Upper lobe of left lung (tissue), 6 donors: ENCODE results near the gene CAPZB. TPM values are rescaled to one million over a fixed set of nuclear protein-coding genes. Genes with fewer than 3 reads are reported as not detected.

Experiments
- ATAC-seq, 2 donors: fragments of 200-7000 bp; cut with Tn5 transposase; one replicate each; pipeline ENCODE4 v1.9.1; 2022; ENCODE audit warnings: mild to moderate bottlenecking in 2 of 2, moderate library complexity in 2 of 2; ENCODE audit not compliant: low FRiP score in 2 of 2
- DNase-seq, 2 donors: peaks; one replicate each; pipeline ENCODE4 v3.0.0-alpha.2; 2019 to 2020
- H3K27ac ChIP-seq, 4 donors: fragments of 200-600 bp; sonication (generic); one replicate each; pipeline ENCODE4 v1.5.1; 2016 to 2019
- H3K27me3 ChIP-seq, 4 donors: fragments of 200-600 bp; sonication (generic); one replicate each; pipeline ENCODE4 v1.5.1; 2017 to 2019
- H3K36me3 ChIP-seq, 4 donors: fragments of 200-600 bp; sonication (generic); one replicate each; pipeline ENCODE4 v1.5.1; 2016 to 2019
- H3K4me1 ChIP-seq, 4 donors: fragments of 200-600 bp; sonication (generic); one replicate each; pipeline ENCODE4 v1.5.1; 2018 to 2019
- H3K4me3 ChIP-seq, 4 donors: fragments of 200-600 bp; sonication (generic); one replicate each; pipeline ENCODE4 v1.5.1; 2017 to 2019; ENCODE audit warnings: mild to moderate bottlenecking in 2 of 4, moderate library complexity in 1 of 4
- H3K9me3 ChIP-seq, 4 donors: fragments of 200-600 bp; sonication (generic); one replicate each; pipeline ENCODE4 v1.5.1; 2018 to 2019
- CTCF ChIP-seq, 6 experiments: fragments of 450-650 bp in 4 of 6; fragments of 200-600 bp in 2 of 6; sonication (generic) in 2 of 6; IDR thresholded peaks; one replicate each; pipeline ENCODE4 v1.5.1; 2016 to 2019; ENCODE audit warnings: antibody characterized with exemption in 6 of 6
- EP300 ChIP-seq, 4 donors: sonication (generic); formaldehyde crosslinking; IDR thresholded peaks; one replicate each; pipeline ENCODE4 v1.5.1; 2017; ENCODE audit warnings: antibody characterized with exemption in 4 of 4, control low read depth in 2 of 4
- POLR2A ChIP-seq, 4 donors: fragments of 450-650 bp; IDR thresholded peaks; one replicate each; pipeline ENCODE4 v1.5.1; 2016 to 2017; ENCODE audit warnings: antibody characterized with exemption in 4 of 4, mild to moderate bottlenecking in 2 of 4
- POLR2AphosphoS5 ChIP-seq, 2 donors: sonication (generic); formaldehyde crosslinking; IDR thresholded peaks; one replicate each; pipeline ENCODE4 v1.5.1; 2017; ENCODE audit warnings: antibody characterized with exemption in 2 of 2
- WGBS, 2 donors: methylation state at CpG; one replicate each; pipeline ENCODE4 v1.1.5; 2017 to 2018; 5-methylcytosine and 5-hydroxymethylcytosine counted together
- total RNA-seq, 6 donors: library from RNA; depleted of rRNA in 4 of 6; stranded (reverse); fragments of >200 nt in 4 of 6; gene quantifications; one replicate each; pipeline versions ENCODE4 v1.1.0 to v1.2.1, GENCODE V29; 2016 to 2021
- donor health status: DM: no; HTN: no; CAD: no; lungs with moderate emphysema.
- donor health status: DM: no; HTN: yes; CAD: no; lungs with severe emphysema.

The CAPZB gene
- total RNA-seq, 6 donors from 2014 or later = 96.4 to 303 (median 144) TPM

GRCh38 chr1:19332832-19333231, 152.5 kb downstream of the CAPZB start:
- H3K36me3 ChIP-seq = peaks cover 0 to 37% (median 27%) of the 10 kb centered on the region in 4 donors
- ATAC-seq = no peak

GRCh38 chr1:19331262-19331878, 154.0 kb downstream of the CAPZB start:
- 92 to 93% methylated on average over 7 to 13 of the region's 13 CpGs for whole genome bisulfite sequencing, 2 donors
- ATAC-seq = no peak
- H3K4me3 ChIP-seq = no peak overlapping the region
- H3K27ac ChIP-seq = no peak overlapping the region
- peaks cover 0 to 46% (median 35%) of the 10 kb centered on the region in 4 donors for H3K36me3 ChIP-seq
- H3K4me1 ChIP-seq = no peaks in the 10 kb centered on the region
- H3K27me3 ChIP-seq = no peaks in the 10 kb centered on the region
- no peak for DNase-seq
- H3K9me3 ChIP-seq = no peaks in the 10 kb centered on the region
- TF ChIP-seq EP300 (IDR thresholded peaks at IDR 0.05) (no peak), POLR2A (IDR thresholded peaks at IDR 0.05) (no peak), CTCF (IDR thresholded peaks at IDR 0.05) (no peak), POLR2AphosphoS5 (IDR thresholded peaks at IDR 0.05) (no peak)

More at GRCh38 chr1:19332832-19333231, 152.5 kb downstream of the CAPZB start:
- H3K27ac ChIP-seq = no peak overlapping the region
- no peak overlapping the region for H3K4me3 ChIP-seq
- H3K4me1 ChIP-seq = no peaks in the 10 kb centered on the region
- TF ChIP-seq POLR2A (IDR thresholded peaks at IDR 0.05) = no peak
- TF ChIP-seq EP300 (IDR thresholded peaks at IDR 0.05) = no peak
- no peak for TF ChIP-seq CTCF (IDR thresholded peaks at IDR 0.05)
- no peak for TF ChIP-seq POLR2AphosphoS5 (IDR thresholded peaks at IDR 0.05)
- DNase-seq = no peak
- no peaks in the 10 kb centered on the region for H3K27me3 ChIP-seq
- WGBS, 2 donors = 91 to 92% methylated on average over 8 to 12 of the region's 12 CpGs
- no peaks in the 10 kb centered on the region for H3K9me3 ChIP-seq

GRCh38 chr1:19330449-19331135, 154.7 kb downstream of the CAPZB start:
- H3K9me3 ChIP-seq = no peaks in the 10 kb centered on the region
- no peaks in the 10 kb centered on the region for H3K27me3 ChIP-seq
- H3K4me1 ChIP-seq = no peaks in the 10 kb centered on the region
- peaks cover 0 to 54% (median 42%) of the 10 kb centered on the region in 4 donors for H3K36me3 ChIP-seq
- 94 to 97% methylated on average over 11 to 14 of the region's 14 CpGs for WGBS, 2 donors
- H3K27ac ChIP-seq = no peak overlapping the region
- TF ChIP-seq CTCF (IDR thresholded peaks at IDR 0.05) (no peak), POLR2A (IDR thresholded peaks at IDR 0.05) (no peak), POLR2AphosphoS5 (IDR thresholded peaks at IDR 0.05) (no peak), EP300 (IDR thresholded peaks at IDR 0.05) (no peak)
- ATAC-seq (no peak), DNase-seq (peak in 1 of 2 donors; percentile 76)
- no peak overlapping the region for H3K4me3 ChIP-seq

GRCh38 chr1:19329611-19330010, 155.7 kb downstream of the CAPZB start:
- Histone ChIP-seq H3K36me3 (peaks cover 6 to 64% (median 50%) of the 10 kb centered on the region in 4 donors), H3K27me3 (no peaks in the 10 kb centered on the region), H3K4me3 (no peak overlapping the region), H3K27ac (no peak overlapping the region), H3K9me3 (no peaks in the 10 kb centered on the region), H3K4me1 (no peaks in the 10 kb centered on the region)
- DNase-seq = no peak
- no peak for ATAC-seq
- TF ChIP-seq CTCF (IDR thresholded peaks at IDR 0.05) (no peak), POLR2AphosphoS5 (IDR thresholded peaks at IDR 0.05) (no peak), EP300 (IDR thresholded peaks at IDR 0.05) (no peak), POLR2A (IDR thresholded peaks at IDR 0.05) (no peak)
- 95 to 98% methylated on average over 5 of the region's 5 CpGs for WGBS, 2 donors
